HEK293 (cell line): ENCODE data around the gene SOX21.

Source experiments
- OVOL3 ChIP-seq: fragments of 450-650 bp; formaldehyde crosslinking; IDR thresholded peaks from 2 replicates; pipeline ENCODE4 v1.5.1; 2016; ENCODE audit warnings: missing biosample characterization, missing genetic modification characterization
- RBAK ChIP-seq: fragments of 450-650 bp; formaldehyde crosslinking; IDR thresholded peaks from 2 replicates; pipeline ENCODE4 v1.5.1; 2016; ENCODE audit warnings: missing biosample characterization, missing genetic modification characterization
- SCRT2 ChIP-seq: fragments of 450-650 bp; formaldehyde crosslinking; IDR thresholded peaks from 2 replicates; pipeline ENCODE4 v1.5.1; 2016; ENCODE audit warnings: missing biosample characterization, missing genetic modification characterization
- SP7 ChIP-seq: fragments of 450-650 bp; formaldehyde crosslinking; IDR thresholded peaks from 2 replicates; pipeline ENCODE4 v1.5.1; 2016; ENCODE audit warnings: missing biosample characterization, missing genetic modification characterization
- ZBTB8A ChIP-seq: fragments of 450-650 bp; formaldehyde crosslinking; IDR thresholded peaks from 2 replicates; pipeline ENCODE4 v1.5.1; 2016; ENCODE audit warnings: missing biosample characterization, missing genetic modification characterization
- ZFP37 ChIP-seq: fragments of 450-650 bp; formaldehyde crosslinking; IDR thresholded peaks from 2 replicates; pipeline ENCODE4 v1.5.1; 2016; ENCODE audit warnings: missing biosample characterization, missing genetic modification characterization
- ZIC2 ChIP-seq: fragments of 450-650 bp; formaldehyde crosslinking; IDR thresholded peaks from 2 replicates; pipeline ENCODE4 v1.5.1; 2016; ENCODE audit warnings: missing biosample characterization, missing genetic modification characterization
- ZNF2 ChIP-seq: fragments of 450-650 bp; formaldehyde crosslinking; IDR thresholded peaks from 2 replicates; pipeline ENCODE4 v1.5.1; 2016; ENCODE audit warnings: missing biosample characterization, missing genetic modification characterization
- ZNF223 ChIP-seq: fragments of 450-650 bp; formaldehyde crosslinking; IDR thresholded peaks from 2 replicates; pipeline ENCODE4 v1.5.1; 2016; ENCODE audit warnings: missing biosample characterization, missing genetic modification characterization
- ZNF350 ChIP-seq: fragments of 450-650 bp; formaldehyde crosslinking; IDR thresholded peaks from 2 replicates; pipeline ENCODE4 v1.5.0; 2017; ENCODE audit warnings: missing biosample characterization, mild to moderate bottlenecking, missing genetic modification characterization
- ZNF394 ChIP-seq: fragments of 450-650 bp; formaldehyde crosslinking; IDR thresholded peaks from 2 replicates; pipeline ENCODE4 v1.5.1; 2016; ENCODE audit warnings: missing biosample characterization, missing genetic modification characterization, mild to moderate bottlenecking, moderate library complexity, borderline replicate concordance
- ZNF416 ChIP-seq: fragments of 450-650 bp; formaldehyde crosslinking; IDR thresholded peaks from 2 replicates; pipeline ENCODE4 v1.5.1; 2016; ENCODE audit warnings: missing biosample characterization, missing genetic modification characterization
- ZNF48 ChIP-seq: fragments of 450-650 bp; formaldehyde crosslinking; IDR thresholded peaks from 2 replicates; pipeline ENCODE4 v1.5.1; 2016; ENCODE audit warnings: missing biosample characterization, missing genetic modification characterization
- ZNF501 ChIP-seq: fragments of 450-650 bp; formaldehyde crosslinking; IDR thresholded peaks from 2 replicates; pipeline ENCODE4 v1.5.1; 2016; ENCODE audit warnings: missing biosample characterization, missing genetic modification characterization
- ZNF510 ChIP-seq: fragments of 450-650 bp; formaldehyde crosslinking; IDR thresholded peaks from 2 replicates; pipeline ENCODE4 v1.5.1; 2018; ENCODE audit warnings: mild to moderate bottlenecking, missing genetic modification characterization, missing biosample characterization; ENCODE audit not compliant: insufficient replicate concordance
- ZNF514 ChIP-seq: fragments of 450-650 bp; formaldehyde crosslinking; IDR thresholded peaks from 2 replicates; pipeline ENCODE4 v1.5.1; 2016; ENCODE audit warnings: missing biosample characterization, missing genetic modification characterization
- ZNF549 ChIP-seq: fragments of 450-650 bp; IDR thresholded peaks from 2 replicates; pipeline ENCODE4 v1.5.1; 2018; ENCODE audit warnings: missing biosample characterization, missing genetic modification characterization, mild to moderate bottlenecking, inconsistent platforms, moderate library complexity
- ZNF777 ChIP-seq: fragments of 450-650 bp; formaldehyde crosslinking; IDR thresholded peaks from 2 replicates; pipeline ENCODE4 v1.5.1; 2017; ENCODE audit warnings: missing biosample characterization, missing genetic modification characterization, borderline replicate concordance
- TF ChIP-seq, protein P1 (sequence below): fragments of 450-650 bp; formaldehyde crosslinking; IDR thresholded peaks from 2 replicates; pipeline ENCODE4 v1.5.1; 2016; ENCODE audit warnings: missing biosample characterization, missing genetic modification characterization
- TF ChIP-seq, protein P2 (sequence below): fragments of 450-650 bp; formaldehyde crosslinking; IDR thresholded peaks from 2 replicates; pipeline ENCODE4 v1.5.1; 2016; ENCODE audit warnings: missing biosample characterization, missing genetic modification characterization
- TF ChIP-seq, protein P3 (sequence below): fragments of 450-650 bp; formaldehyde crosslinking; IDR thresholded peaks from 2 replicates; pipeline ENCODE4 v1.5.1; 2016; ENCODE audit warnings: missing biosample characterization, missing genetic modification characterization, borderline replicate concordance
- TF ChIP-seq, protein P4 (sequence below): fragments of 450-650 bp; formaldehyde crosslinking; IDR thresholded peaks from 2 replicates; pipeline ENCODE4 v1.5.1; 2016; ENCODE audit warnings: missing biosample characterization, missing genetic modification characterization
- TF ChIP-seq, protein P5 (sequence below): fragments of 450-650 bp; formaldehyde crosslinking; IDR thresholded peaks from 2 replicates; pipeline ENCODE4 v1.5.1; 2016; ENCODE audit warnings: missing biosample characterization, missing genetic modification characterization
- TF ChIP-seq, protein P6 (sequence below): fragments of 450-650 bp; formaldehyde crosslinking; optimal IDR thresholded peaks from 2 replicates; pipeline ENCODE3; 2016; ENCODE audit warnings: missing biosample characterization, mild to moderate bottlenecking, missing genetic modification characterization

The SOX21 gene

DNA sequence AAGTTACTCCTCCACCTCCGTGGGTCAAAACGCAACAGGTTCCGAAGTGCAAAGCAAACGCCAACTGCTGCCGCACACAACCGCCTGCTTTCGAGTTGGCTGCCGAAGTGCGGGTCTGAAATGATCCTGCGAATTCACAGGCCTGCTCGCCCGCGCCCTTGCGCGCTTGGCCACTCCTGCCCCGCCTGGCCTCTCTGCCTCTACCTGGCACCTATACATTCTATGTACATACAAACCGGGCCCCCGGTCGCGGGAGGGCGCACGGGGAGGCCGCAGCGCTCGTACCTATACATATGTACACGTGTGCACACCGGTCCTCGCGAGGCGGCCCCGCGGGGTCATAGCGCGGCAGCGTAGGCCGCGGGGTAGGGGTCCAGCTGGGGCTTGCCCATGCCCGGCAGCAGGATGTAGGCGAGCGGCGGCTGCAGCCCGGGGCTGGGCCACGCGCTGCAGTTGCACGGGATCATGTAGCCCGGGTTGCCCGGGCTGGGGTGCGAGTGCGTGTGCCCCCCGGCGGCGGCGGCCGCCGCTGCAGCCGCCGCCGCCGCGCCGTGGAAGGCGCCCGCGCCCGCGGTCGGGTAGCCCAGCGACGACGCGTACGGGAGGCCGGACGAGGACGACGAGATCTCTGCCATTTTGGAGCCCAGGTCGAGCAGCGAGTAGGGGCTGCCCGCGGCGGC is 1.3 kb downstream of the SOX21 start (continued):
- TF ChIP-seq, protein P1, sequence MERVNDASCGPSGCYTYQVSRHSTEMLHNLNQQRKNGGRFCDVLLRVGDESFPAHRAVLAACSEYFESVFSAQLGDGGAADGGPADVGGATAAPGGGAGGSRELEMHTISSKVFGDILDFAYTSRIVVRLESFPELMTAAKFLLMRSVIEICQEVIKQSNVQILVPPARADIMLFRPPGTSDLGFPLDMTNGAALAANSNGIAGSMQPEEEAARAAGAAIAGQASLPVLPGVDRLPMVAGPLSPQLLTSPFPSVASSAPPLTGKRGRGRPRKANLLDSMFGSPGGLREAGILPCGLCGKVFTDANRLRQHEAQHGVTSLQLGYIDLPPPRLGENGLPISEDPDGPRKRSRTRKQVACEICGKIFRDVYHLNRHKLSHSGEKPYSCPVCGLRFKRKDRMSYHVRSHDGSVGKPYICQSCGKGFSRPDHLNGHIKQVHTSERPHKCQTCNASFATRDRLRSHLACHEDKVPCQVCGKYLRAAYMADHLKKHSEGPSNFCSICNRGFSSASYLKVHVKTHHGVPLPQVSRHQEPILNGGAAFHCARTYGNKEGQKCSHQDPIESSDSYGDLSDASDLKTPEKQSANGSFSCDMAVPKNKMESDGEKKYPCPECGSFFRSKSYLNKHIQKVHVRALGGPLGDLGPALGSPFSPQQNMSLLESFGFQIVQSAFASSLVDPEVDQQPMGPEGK, result no peak; the same call in 1 of the 2 replicates
- TF ChIP-seq OVOL3 (tag by site-specific recombination) (no peak), ZNF510 (no peak), ZIC2 (tag by site-specific recombination) (no peak), ZNF394 (tag by site-specific recombination) (no peak), ZNF777 (tag by site-specific recombination) (no peak), SP7 (peak; percentile 34; the same call in 1 of the 2 replicates), ZBTB8A (tag by site-specific recombination) (peak; percentile 83), ZNF501 (tag by site-specific recombination) (0 out of 2 replicates have a peak, but pooled peaks have one; percentile 66), RBAK (no peak), ZFP37 (tag by site-specific recombination) (no peak), ZNF549 (no peak), SCRT2 (tag by site-specific recombination) (peak; percentile 92), ZNF416 (tag by site-specific recombination) (no peak), ZNF514 (tag by site-specific recombination) (no peak), ZNF48 (no peak), ZNF350 (tag by site-specific recombination) (no peak), ZNF223 (tag by site-specific recombination) (no peak), ZNF2 (tag by site-specific recombination) (peak; percentile 56; the same call in 1 of the 2 replicates)
- TF ChIP-seq, protein P2, sequence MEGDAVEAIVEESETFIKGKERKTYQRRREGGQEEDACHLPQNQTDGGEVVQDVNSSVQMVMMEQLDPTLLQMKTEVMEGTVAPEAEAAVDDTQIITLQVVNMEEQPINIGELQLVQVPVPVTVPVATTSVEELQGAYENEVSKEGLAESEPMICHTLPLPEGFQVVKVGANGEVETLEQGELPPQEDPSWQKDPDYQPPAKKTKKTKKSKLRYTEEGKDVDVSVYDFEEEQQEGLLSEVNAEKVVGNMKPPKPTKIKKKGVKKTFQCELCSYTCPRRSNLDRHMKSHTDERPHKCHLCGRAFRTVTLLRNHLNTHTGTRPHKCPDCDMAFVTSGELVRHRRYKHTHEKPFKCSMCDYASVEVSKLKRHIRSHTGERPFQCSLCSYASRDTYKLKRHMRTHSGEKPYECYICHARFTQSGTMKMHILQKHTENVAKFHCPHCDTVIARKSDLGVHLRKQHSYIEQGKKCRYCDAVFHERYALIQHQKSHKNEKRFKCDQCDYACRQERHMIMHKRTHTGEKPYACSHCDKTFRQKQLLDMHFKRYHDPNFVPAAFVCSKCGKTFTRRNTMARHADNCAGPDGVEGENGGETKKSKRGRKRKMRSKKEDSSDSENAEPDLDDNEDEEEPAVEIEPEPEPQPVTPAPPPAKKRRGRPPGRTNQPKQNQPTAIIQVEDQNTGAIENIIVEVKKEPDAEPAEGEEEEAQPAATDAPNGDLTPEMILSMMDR (tag by site-specific recombination), result no peak
- TF ChIP-seq, protein P3, sequence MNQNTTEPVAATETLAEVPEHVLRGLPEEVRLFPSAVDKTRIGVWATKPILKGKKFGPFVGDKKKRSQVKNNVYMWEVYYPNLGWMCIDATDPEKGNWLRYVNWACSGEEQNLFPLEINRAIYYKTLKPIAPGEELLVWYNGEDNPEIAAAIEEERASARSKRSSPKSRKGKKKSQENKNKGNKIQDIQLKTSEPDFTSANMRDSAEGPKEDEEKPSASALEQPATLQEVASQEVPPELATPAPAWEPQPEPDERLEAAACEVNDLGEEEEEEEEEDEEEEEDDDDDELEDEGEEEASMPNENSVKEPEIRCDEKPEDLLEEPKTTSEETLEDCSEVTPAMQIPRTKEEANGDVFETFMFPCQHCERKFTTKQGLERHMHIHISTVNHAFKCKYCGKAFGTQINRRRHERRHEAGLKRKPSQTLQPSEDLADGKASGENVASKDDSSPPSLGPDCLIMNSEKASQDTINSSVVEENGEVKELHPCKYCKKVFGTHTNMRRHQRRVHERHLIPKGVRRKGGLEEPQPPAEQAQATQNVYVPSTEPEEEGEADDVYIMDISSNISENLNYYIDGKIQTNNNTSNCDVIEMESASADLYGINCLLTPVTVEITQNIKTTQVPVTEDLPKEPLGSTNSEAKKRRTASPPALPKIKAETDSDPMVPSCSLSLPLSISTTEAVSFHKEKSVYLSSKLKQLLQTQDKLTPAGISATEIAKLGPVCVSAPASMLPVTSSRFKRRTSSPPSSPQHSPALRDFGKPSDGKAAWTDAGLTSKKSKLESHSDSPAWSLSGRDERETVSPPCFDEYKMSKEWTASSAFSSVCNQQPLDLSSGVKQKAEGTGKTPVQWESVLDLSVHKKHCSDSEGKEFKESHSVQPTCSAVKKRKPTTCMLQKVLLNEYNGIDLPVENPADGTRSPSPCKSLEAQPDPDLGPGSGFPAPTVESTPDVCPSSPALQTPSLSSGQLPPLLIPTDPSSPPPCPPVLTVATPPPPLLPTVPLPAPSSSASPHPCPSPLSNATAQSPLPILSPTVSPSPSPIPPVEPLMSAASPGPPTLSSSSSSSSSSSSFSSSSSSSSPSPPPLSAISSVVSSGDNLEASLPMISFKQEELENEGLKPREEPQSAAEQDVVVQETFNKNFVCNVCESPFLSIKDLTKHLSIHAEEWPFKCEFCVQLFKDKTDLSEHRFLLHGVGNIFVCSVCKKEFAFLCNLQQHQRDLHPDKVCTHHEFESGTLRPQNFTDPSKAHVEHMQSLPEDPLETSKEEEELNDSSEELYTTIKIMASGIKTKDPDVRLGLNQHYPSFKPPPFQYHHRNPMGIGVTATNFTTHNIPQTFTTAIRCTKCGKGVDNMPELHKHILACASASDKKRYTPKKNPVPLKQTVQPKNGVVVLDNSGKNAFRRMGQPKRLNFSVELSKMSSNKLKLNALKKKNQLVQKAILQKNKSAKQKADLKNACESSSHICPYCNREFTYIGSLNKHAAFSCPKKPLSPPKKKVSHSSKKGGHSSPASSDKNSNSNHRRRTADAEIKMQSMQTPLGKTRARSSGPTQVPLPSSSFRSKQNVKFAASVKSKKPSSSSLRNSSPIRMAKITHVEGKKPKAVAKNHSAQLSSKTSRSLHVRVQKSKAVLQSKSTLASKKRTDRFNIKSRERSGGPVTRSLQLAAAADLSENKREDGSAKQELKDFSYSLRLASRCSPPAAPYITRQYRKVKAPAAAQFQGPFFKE (tag by site-specific recombination), result no peak
- TF ChIP-seq, protein P4, sequence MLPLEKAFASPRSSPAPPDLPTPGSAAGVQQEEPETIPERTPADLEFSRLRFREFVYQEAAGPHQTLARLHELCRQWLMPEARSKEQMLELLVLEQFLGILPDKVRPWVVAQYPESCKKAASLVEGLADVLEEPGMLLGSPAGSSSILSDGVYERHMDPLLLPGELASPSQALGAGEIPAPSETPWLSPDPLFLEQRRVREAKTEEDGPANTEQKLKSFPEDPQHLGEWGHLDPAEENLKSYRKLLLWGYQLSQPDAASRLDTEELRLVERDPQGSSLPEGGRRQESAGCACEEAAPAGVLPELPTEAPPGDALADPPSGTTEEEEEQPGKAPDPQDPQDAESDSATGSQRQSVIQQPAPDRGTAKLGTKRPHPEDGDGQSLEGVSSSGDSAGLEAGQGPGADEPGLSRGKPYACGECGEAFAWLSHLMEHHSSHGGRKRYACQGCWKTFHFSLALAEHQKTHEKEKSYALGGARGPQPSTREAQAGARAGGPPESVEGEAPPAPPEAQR (tag by site-specific recombination), result no peak
- TF ChIP-seq, protein P5, sequence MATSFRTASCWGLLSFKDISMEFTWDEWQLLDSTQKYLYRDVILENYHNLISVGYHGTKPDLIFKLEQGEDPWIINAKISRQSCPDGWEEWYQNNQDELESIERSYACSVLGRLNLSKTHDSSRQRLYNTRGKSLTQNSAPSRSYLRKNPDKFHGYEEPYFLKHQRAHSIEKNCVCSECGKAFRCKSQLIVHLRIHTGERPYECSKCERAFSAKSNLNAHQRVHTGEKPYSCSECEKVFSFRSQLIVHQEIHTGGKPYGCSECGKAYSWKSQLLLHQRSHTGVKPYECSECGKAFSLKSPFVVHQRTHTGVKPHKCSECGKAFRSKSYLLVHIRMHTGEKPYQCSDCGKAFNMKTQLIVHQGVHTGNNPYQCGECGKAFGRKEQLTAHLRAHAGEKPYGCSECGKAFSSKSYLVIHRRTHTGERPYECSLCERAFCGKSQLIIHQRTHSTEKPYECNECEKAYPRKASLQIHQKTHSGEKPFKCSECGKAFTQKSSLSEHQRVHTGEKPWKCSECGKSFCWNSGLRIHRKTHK (tag by site-specific recombination), result no peak
- TF ChIP-seq, protein P6, sequence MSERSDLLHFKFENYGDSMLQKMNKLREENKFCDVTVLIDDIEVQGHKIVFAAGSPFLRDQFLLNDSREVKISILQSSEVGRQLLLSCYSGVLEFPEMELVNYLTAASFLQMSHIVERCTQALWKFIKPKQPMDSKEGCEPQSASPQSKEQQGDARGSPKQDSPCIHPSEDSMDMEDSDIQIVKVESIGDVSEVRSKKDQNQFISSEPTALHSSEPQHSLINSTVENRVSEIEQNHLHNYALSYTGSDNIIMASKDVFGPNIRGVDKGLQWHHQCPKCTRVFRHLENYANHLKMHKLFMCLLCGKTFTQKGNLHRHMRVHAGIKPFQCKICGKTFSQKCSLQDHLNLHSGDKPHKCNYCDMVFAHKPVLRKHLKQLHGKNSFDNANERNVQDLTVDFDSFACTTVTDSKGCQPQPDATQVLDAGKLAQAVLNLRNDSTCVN, result peak; percentile 44
